ENCODE data around the gene GPR87.

Gene GPR87

DNA sequence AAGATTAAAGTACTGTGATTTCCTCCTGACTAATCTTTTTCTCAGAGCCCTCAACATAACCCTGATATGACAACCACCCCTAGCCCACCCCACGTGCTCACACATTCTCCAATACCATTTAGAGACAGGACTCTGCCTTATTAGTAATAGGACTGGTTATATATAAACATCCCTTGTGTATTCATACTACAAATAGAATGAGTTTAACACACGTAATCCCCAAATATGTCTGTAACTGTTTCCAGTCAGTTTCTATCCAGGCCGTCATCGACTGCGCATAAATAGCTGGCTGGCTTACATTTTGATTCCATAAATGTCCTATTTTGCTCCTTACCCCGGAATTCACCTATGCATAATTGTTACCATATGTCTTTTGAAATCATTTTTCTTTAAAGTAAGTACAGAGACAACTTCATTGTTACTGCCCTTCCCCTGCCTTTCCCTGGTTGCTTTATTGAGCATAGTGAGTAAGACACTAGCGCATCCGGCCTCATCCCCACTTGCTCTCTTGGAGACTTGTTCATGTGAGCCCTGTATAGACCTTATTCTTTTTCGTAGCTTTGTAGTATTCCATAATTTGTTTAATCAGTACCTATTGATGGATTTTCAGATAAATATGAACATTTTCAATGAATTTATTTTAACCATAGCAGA lies 34.8 kb downstream of the GPR87 start:
- no peaks in the 10 kb centered on the region for H3K36me3 ChIP-seq (ENCODE audit: control insufficient read depth in 1 of 2, insufficient read depth in 2 of 2, low read length in 2 of 2)
- H3K4me1 ChIP-seq (ENCODE audit: control insufficient read depth in 1 of 2, insufficient read depth in 2 of 2, low read length in 2 of 2): peaks cover 17 to 18% of the 10 kb centered on the region in 2 donors
- no peaks in the 10 kb centered on the region for H3K9me3 ChIP-seq (ENCODE audit: control insufficient read depth in 1 of 2, low read length in 2 of 2)
- H3K4me3 ChIP-seq (ENCODE audit: low read depth in 1 of 2, low read length in 2 of 2): no peak overlapping the region
- H3K27ac ChIP-seq (ENCODE audit: low read length): peak overlapping the region; percentile 6
- H3K27me3 ChIP-seq (ENCODE audit: low read depth, low read length): no peaks in the 10 kb centered on the region

DNA sequence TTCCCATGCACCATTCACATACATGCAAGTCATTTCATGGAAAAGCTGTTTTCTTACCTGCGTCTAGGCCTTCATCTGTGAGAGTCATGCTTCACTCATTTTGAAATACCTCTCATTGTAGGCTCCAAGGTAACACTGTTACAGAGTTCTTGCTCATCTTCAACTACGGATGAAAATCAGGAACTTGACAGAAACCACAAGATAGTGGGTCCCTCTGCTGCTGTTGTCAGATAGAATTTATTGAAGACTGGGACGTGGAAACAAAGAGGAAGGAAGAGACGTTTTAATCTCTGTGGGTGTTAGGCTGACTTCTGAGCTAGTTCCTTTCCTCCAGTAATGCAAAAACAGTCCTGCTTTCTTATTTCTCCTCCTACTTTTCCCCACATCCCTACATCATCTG lies 38.4 kb downstream of the GPR87 start, which contains the start of gene P2RY14:
Gene P2RY14 (minus strand): TSS at position 313 of the 400 bp plus-strand sequence. CDS start 64,226 bp downstream, outside the sequence.
- Histone ChIP-seq H3K4me1 (ENCODE audit: control insufficient read depth in 1 of 2, insufficient read depth in 2 of 2, low read length in 2 of 2) (peaks cover 5 to 9% of the 10 kb centered on the region in 2 donors), H3K36me3 (ENCODE audit: control insufficient read depth in 1 of 2, insufficient read depth in 2 of 2, low read length in 2 of 2) (no peaks in the 10 kb centered on the region), H3K27me3 (ENCODE audit: low read depth, low read length) (no peaks in the 10 kb centered on the region), H3K9me3 (ENCODE audit: control insufficient read depth in 1 of 2, low read length in 2 of 2) (no peaks in the 10 kb centered on the region), H3K4me3 (ENCODE audit: low read depth in 1 of 2, low read length in 2 of 2) (peak within 1 kb of the TSS; percentile 35 to 45), H3K27ac (ENCODE audit: low read length) (peak within 1 kb of the TSS; percentile 56)

DNA sequence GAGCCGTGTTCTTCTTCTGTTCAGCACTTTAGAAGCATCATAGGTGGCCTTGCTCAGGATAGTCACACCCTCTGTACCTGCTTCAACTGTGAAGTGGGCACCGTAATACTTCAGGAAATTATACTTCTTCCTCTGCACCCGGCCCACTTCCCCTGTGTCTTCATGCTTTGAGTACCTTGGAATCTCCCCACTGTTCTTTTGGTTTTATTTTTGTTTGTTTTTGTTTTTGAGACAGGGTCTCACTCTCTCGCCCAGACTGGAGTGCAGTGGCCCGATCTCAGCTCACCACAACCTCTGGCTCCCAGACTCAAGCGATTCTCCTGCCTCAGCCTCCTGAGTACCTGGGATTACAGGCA lies 40.0 kb downstream of the GPR87 start:
- H3K36me3 ChIP-seq (ENCODE audit: control insufficient read depth in 1 of 2, insufficient read depth in 2 of 2, low read length in 2 of 2): no peaks in the 10 kb centered on the region
- no peaks in the 10 kb centered on the region for H3K27me3 ChIP-seq (ENCODE audit: low read depth, low read length)
- H3K9me3 ChIP-seq (ENCODE audit: control insufficient read depth in 1 of 2, low read length in 2 of 2): no peaks in the 10 kb centered on the region
- peak overlapping the region; percentile 35 to 45 for H3K4me3 ChIP-seq (ENCODE audit: low read depth in 1 of 2, low read length in 2 of 2)
- H3K27ac ChIP-seq (ENCODE audit: low read length): peak overlapping the region; percentile 45
- peaks cover 5 to 9% of the 10 kb centered on the region in 2 donors for H3K4me1 ChIP-seq (ENCODE audit: control insufficient read depth in 1 of 2, insufficient read depth in 2 of 2, low read length in 2 of 2)

DNA sequence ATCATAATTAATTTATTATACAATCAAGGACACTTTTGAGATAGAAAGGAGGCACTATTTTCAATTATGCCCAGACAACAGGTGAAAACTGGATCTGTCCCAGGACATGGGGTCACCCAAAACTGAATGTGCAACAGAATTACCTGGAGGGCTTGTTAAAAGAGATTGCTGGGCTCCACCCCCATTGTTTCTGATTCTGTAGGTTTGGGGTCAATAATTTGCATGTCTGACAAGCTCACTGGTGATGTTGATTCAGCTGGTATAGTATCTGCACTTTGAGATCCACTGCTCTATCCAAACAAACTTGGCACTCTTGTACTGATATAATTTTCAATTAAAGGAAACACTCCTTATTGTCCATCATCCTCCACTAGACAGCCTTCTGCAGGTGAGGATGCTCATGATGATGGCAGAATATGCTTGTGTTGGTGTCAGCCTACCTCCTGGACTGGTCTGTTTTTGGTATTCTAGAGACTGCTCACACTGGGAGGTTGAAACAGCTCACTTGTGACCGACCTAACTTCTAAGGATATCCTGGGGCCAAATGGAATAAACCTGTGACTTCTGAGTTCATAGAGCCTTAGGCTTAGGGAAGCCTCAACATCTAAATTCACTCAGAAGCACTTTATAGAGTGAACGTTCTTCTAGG lies 40.5 kb downstream of the GPR87 start:
- Histone ChIP-seq H3K4me1 (ENCODE audit: control insufficient read depth in 1 of 2, insufficient read depth in 2 of 2, low read length in 2 of 2) (peaks cover 5 to 9% of the 10 kb centered on the region in 2 donors), H3K36me3 (ENCODE audit: control insufficient read depth in 1 of 2, insufficient read depth in 2 of 2, low read length in 2 of 2) (no peaks in the 10 kb centered on the region), H3K9me3 (ENCODE audit: control insufficient read depth in 1 of 2, low read length in 2 of 2) (no peaks in the 10 kb centered on the region), H3K27me3 (ENCODE audit: low read depth, low read length) (no peaks in the 10 kb centered on the region), H3K4me3 (ENCODE audit: low read depth in 1 of 2, low read length in 2 of 2) (peak overlapping the region; percentile 8 to 45), H3K27ac (ENCODE audit: low read length) (peak overlapping the region; percentile 45)

DNA sequence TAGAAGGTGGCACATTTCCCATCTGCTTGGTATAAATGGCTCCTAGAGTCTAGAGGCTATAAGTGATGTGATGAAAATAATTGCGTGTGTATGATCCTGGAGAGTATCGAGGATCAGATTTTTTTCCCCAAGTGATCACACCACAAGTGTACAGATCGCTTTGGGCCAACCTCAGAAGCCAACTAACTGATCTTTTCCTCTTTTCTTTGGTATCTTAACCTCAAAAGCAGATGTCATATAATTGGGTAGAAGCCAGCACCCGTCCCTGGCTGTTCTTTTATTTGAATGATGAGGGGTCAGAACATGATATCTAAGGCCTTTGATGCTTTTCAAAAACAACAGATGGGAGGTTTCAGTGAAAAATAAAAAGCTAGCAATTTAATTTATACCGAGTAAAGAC lies 41.5 kb downstream of the GPR87 start:
- H3K27ac ChIP-seq (ENCODE audit: low read length): no peak overlapping the region
- peaks cover 4 to 5% of the 10 kb centered on the region in 2 donors for H3K4me1 ChIP-seq (ENCODE audit: control insufficient read depth in 1 of 2, insufficient read depth in 2 of 2, low read length in 2 of 2)
- no peak overlapping the region for H3K4me3 ChIP-seq (ENCODE audit: low read depth in 1 of 2, low read length in 2 of 2)
- H3K9me3 ChIP-seq (ENCODE audit: control insufficient read depth in 1 of 2, low read length in 2 of 2): no peaks in the 10 kb centered on the region
- no peaks in the 10 kb centered on the region for H3K36me3 ChIP-seq (ENCODE audit: control insufficient read depth in 1 of 2, insufficient read depth in 2 of 2, low read length in 2 of 2)
- H3K27me3 ChIP-seq (ENCODE audit: low read depth, low read length): no peaks in the 10 kb centered on the region

DNA sequence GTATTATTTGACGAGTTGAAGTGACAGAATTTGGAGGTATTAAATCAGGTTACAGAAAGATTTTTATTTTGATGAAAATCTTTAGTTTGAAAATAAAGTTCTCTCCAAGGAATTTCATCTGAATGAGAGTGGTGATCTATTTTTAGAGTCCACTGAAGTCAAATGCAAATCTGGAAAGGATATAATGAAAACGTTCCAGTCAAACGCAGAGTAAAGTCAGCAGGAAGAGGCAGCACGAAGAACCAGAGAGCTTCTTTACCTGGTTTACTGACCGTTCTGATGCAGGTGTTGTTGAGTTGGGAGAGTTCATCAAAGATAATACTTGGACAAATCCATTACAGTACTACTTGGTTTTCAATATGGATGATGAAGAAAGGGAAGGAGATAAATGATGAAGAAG lies 47.0 kb downstream of the GPR87 start:
- Histone ChIP-seq H3K27ac (ENCODE audit: low read length) (peak overlapping the region; percentile 37), H3K27me3 (ENCODE audit: low read depth, low read length) (no peaks in the 10 kb centered on the region), H3K4me1 (ENCODE audit: control insufficient read depth in 1 of 2, insufficient read depth in 2 of 2, low read length in 2 of 2) (peaks cover 3 to 19% of the 10 kb centered on the region in 2 donors), H3K36me3 (ENCODE audit: control insufficient read depth in 1 of 2, insufficient read depth in 2 of 2, low read length in 2 of 2) (no peaks in the 10 kb centered on the region), H3K9me3 (ENCODE audit: control insufficient read depth in 1 of 2, low read length in 2 of 2) (no peaks in the 10 kb centered on the region), H3K4me3 (ENCODE audit: low read depth in 1 of 2, low read length in 2 of 2) (peak overlapping the region in 1 of 2 donors; percentile 19)

DNA sequence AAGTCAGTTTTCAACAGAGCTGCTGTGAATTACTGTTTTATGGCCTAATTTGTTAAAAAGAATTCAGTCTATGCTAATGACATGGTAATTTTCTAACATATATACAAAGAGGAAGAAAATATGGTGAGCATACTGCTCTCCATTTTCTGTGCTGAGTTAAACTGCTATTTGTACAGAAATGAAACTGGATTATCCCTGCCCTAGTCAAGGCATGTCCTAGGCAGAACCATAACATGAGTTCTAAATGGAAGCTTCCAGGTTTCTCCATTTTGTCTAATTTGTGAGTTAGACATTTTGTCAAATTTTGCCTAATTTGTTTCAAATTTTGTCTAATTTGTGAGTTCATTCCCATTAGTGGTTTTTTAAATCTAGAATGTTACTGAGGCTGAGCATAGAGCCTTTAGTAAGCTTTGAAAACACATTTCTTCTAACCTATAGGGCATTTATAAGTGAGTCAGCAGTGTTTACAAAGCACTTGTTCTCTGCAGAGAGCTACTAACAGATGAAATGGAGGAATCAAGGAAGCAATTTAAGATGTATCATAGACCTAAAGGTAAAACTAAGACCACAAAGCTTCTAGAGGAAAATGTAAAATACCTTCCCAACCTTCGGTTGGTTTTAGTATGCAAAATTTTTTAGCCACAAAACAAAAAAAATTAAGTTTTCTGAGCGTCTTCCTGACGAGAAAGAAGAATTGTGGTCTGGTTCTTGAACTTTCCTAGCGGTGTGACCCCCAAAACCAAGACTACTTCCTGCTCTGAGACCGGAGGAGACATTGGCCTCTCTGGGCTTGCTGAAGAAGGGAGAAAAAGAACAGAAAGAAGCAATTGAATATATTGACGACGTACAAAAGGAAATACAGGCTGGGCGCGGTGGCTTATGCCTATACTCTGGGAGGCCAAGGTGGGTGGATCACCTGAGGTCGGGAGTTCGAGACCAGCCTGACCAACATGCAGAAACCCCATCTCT lies 48.1 kb downstream of the GPR87 start:
- Histone ChIP-seq H3K27me3 (ENCODE audit: low read depth, low read length) (no peaks in the 10 kb centered on the region), H3K9me3 (ENCODE audit: control insufficient read depth in 1 of 2, low read length in 2 of 2) (no peaks in the 10 kb centered on the region), H3K27ac (ENCODE audit: low read length) (no peak overlapping the region), H3K4me3 (ENCODE audit: low read depth in 1 of 2, low read length in 2 of 2) (no peak overlapping the region), H3K36me3 (ENCODE audit: control insufficient read depth in 1 of 2, insufficient read depth in 2 of 2, low read length in 2 of 2) (no peaks in the 10 kb centered on the region), H3K4me1 (ENCODE audit: control insufficient read depth in 1 of 2, insufficient read depth in 2 of 2, low read length in 2 of 2) (peaks cover 3 to 22% of the 10 kb centered on the region in 2 donors)

DNA sequence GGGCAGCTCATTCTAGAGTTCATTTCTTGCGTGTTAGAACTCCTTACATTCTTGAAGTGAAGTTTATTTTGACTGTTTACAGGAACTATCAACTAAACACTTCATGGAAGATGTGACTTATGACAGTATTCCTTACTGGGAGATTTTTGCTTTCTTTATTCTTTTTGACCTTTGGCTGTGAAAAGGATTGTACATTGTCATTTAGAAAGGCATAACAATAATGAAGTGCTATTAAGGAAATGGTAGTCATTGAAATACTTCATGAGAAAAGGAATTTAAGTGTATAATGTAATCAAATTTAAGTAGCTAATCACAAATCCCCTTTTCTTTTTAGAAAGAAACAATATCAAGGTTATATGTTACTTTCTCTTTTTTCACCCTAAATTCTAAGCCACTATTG lies 49.6 kb downstream of the GPR87 start:
- Histone ChIP-seq H3K36me3 (ENCODE audit: control insufficient read depth in 1 of 2, insufficient read depth in 2 of 2, low read length in 2 of 2) (no peaks in the 10 kb centered on the region), H3K27me3 (ENCODE audit: low read depth, low read length) (no peaks in the 10 kb centered on the region), H3K27ac (ENCODE audit: low read length) (peak overlapping the region; percentile 90), H3K4me1 (ENCODE audit: control insufficient read depth in 1 of 2, insufficient read depth in 2 of 2, low read length in 2 of 2) (peaks cover 3 to 22% of the 10 kb centered on the region in 2 donors), H3K4me3 (ENCODE audit: low read depth in 1 of 2, low read length in 2 of 2) (no peak overlapping the region), H3K9me3 (ENCODE audit: control insufficient read depth in 1 of 2, low read length in 2 of 2) (no peaks in the 10 kb centered on the region)

DNA sequence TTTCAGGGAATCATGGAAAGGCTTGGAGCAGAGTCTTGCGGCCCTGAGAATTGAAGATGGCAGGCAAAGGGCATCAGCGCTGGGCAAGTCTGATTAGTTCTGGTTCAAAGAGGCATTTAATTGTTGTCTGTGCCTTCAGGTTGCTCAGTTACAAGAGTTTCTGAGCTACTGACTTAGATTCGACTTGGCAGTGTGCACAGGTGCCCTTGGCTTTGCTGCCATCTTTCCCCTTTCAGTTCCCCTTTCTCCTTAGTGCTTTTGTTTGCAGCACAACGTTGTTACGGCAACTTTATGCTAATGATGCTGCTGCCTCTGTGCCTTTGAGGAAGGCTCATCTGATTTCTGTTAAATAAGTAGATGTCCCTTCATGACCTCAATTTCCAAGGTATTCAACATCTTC lies 50.8 kb downstream of the GPR87 start:
- Histone ChIP-seq H3K27me3 (ENCODE audit: low read depth, low read length) (no peaks in the 10 kb centered on the region), H3K27ac (ENCODE audit: low read length) (peak overlapping the region; percentile 90), H3K36me3 (ENCODE audit: control insufficient read depth in 1 of 2, insufficient read depth in 2 of 2, low read length in 2 of 2) (no peaks in the 10 kb centered on the region), H3K4me3 (ENCODE audit: low read depth in 1 of 2, low read length in 2 of 2) (no peak overlapping the region), H3K4me1 (ENCODE audit: control insufficient read depth in 1 of 2, insufficient read depth in 2 of 2, low read length in 2 of 2) (peaks cover 3 to 22% of the 10 kb centered on the region in 2 donors), H3K9me3 (ENCODE audit: control insufficient read depth in 1 of 2, low read length in 2 of 2) (no peaks in the 10 kb centered on the region)

DNA sequence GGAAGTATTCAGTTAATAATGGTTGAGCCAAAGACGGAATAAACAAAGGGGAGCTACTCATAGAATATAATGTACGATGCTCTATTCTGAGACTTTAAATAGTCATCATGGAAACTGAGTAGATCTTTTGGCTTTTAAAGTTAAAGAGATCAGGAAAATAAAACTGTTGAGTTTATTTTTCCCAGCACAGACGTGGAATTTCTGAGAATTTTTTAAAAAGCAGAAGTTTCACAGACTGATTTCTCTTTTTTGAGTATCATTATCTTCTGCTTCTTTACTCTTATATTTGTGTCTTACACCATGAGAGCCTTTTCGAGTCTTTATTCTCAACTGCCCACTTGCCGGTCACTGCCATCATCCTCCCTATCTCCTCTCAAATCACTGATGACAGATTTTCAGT lies 51.5 kb downstream of the GPR87 start:
- peak overlapping the region; percentile 90 for H3K27ac ChIP-seq (ENCODE audit: low read length)
- no peaks in the 10 kb centered on the region for H3K9me3 ChIP-seq (ENCODE audit: control insufficient read depth in 1 of 2, low read length in 2 of 2)
- H3K4me3 ChIP-seq (ENCODE audit: low read depth in 1 of 2, low read length in 2 of 2): no peak overlapping the region
- H3K4me1 ChIP-seq (ENCODE audit: control insufficient read depth in 1 of 2, insufficient read depth in 2 of 2, low read length in 2 of 2): peaks cover 3 to 22% of the 10 kb centered on the region in 2 donors
- no peaks in the 10 kb centered on the region for H3K27me3 ChIP-seq (ENCODE audit: low read depth, low read length)
- no peaks in the 10 kb centered on the region for H3K36me3 ChIP-seq (ENCODE audit: control insufficient read depth in 1 of 2, insufficient read depth in 2 of 2, low read length in 2 of 2)

DNA sequence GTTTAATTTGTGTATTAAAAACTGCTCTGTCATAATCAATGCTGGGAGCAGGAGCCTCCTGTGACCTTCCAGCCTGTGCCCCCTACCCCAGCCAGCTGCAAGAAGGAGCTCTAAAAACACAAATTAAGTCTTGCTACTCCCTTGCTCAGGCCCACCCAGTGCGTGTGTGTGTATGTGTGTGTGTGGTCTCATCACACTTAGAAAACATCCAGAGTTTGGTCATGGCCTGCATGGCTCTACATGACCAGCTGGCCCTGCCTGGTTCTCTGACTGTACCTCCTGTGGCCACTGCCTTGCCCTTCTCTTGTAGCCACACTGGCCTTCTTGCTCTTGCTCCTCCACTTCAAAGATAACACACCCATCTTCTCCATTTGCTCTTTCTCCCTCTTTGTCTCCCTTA lies 52.0 kb downstream of the GPR87 start:
- H3K4me1 ChIP-seq (ENCODE audit: control insufficient read depth in 1 of 2, insufficient read depth in 2 of 2, low read length in 2 of 2): peaks cover 0 to 22% of the 10 kb centered on the region in 2 donors
- no peak overlapping the region for H3K4me3 ChIP-seq (ENCODE audit: low read depth in 1 of 2, low read length in 2 of 2)
- H3K36me3 ChIP-seq (ENCODE audit: control insufficient read depth in 1 of 2, insufficient read depth in 2 of 2, low read length in 2 of 2): no peaks in the 10 kb centered on the region
- H3K27me3 ChIP-seq (ENCODE audit: low read depth, low read length): no peaks in the 10 kb centered on the region
- no peaks in the 10 kb centered on the region for H3K9me3 ChIP-seq (ENCODE audit: control insufficient read depth in 1 of 2, low read length in 2 of 2)
- peak overlapping the region; percentile 90 for H3K27ac ChIP-seq (ENCODE audit: low read length)
